ENCODE results near the gene MAPKAPK5.

GRCh38 chr12:111841236-111841749 is 735 bp upstream of the MAPKAPK5 start:
- TF ChIP-seq CTCF (IDR thresholded peaks at IDR 0.05) (no peak), POLR2A (IDR thresholded peaks at IDR 0.05) (no peak)

Data from transverse colon (tissue), 3 donors.